Testis (tissue), 2 donors: ENCODE measurements around the gene SEC22A.

ENCODE experiments used
- CTCF ChIP-seq, 3 experiments: fragments of 450-650 bp in 2 of 3; fragments of 200-600 bp in 1 of 3; sonication (generic) in 1 of 3; IDR thresholded peaks; one replicate each; pipeline ENCODE4 v1.5.1; 2016 to 2019; ENCODE audit warnings: antibody characterized with exemption in 3 of 3, mild to moderate bottlenecking in 2 of 3, moderate library complexity in 1 of 3
- POLR2A ChIP-seq: fragments of 450-650 bp; IDR thresholded peaks from one replicate; pipeline ENCODE4 v1.6.1; 2017; ENCODE audit warnings: antibody characterized with exemption, mild to moderate bottlenecking, moderate library complexity

- no peak for TF ChIP-seq POLR2A
- no peak for TF ChIP-seq CTCF (IDR thresholded peaks at IDR 0.05)
Observed at GRCh38 chr3:123201223-123201556, 553 bp upstream of the SEC22A start.
